PC-9 (cell line): ENCODE measurements around the gene SPPL2C. TPM values are rescaled to one million over a fixed set of nuclear protein-coding genes. Genes with fewer than 3 reads are reported as not detected.
A peak's percentile ranks its signal among the peaks of the same experiment; 100 is the strongest.

Experiments
- BruUV-seq: library from RNA; stranded (reverse); fragments of 400-500 nt; replicated peaks from 2 replicates; lab custom pipeline; 2021; lab: Mats Ljungman, UMichigan
- CTCF ChIA-PET: fragments of 300-600 bp; sonication (Branson Sonifier 250); formaldehyde crosslinking; loops from one replicate; lab custom pipeline; 2022; ENCODE audit warnings: antibody characterized with exemption; lab: Charles Lee
- POLR2A ChIA-PET: fragments of 300-600 bp; sonication (Branson Sonifier 250); formaldehyde crosslinking; loops from one replicate; lab custom pipeline; 2022; ENCODE audit warnings: antibody characterized with exemption; ENCODE audit not compliant: unreplicated experiment; lab: Charles Lee
- DNase-seq, 2 experiments: peaks; one replicate each; pipeline versions ENCODE4 v3.0.0 to v3.0.0-alpha.2; 2015 to 2022; ENCODE audit warnings: mixed read lengths in 1 of 2
- H2AFZ ChIP-seq: fragments of 200-600 bp; sonication (generic); 2 replicates; pipeline ENCODE4 v1.8.1; 2017; ENCODE audit warnings: antibody characterized with exemption
- H3F3A ChIP-seq: fragments of 200-600 bp; sonication (generic); 2 replicates; pipeline ENCODE4 v1.8.1; 2017; ENCODE audit warnings: antibody characterized with exemption, mild to moderate bottlenecking, low read depth; ENCODE audit not compliant: insufficient read depth
- H3K27ac ChIP-seq: fragments of 200-600 bp; sonication (generic); 2 replicates; pipeline ENCODE4 v1.6.1; 2016; ENCODE audit warnings: mixed run types
- H3K27me3 ChIP-seq: fragments of 200-600 bp; sonication (generic); 2 replicates; pipeline ENCODE4 v1.6.1; 2016; ENCODE audit warnings: low read depth, mixed run types; ENCODE audit not compliant: insufficient read depth
- H3K36me3 ChIP-seq: fragments of 200-600 bp; sonication (generic); 2 replicates; pipeline ENCODE4 v1.6.1; 2016; ENCODE audit warnings: low read depth, mixed run types
- H3K4me1 ChIP-seq: fragments of 200-600 bp; sonication (generic); replicated peaks from 2 replicates; pipeline ENCODE4 v1.6.1; 2016; ENCODE audit warnings: mixed run types; ENCODE audit not compliant: insufficient read depth
- H3K4me2 ChIP-seq: fragments of 200-600 bp; sonication (generic); 2 replicates; pipeline ENCODE4 v1.6.1; 2017; ENCODE audit warnings: mixed run types
- H3K4me3 ChIP-seq: fragments of 200-600 bp; sonication (generic); 2 replicates; pipeline ENCODE4 v1.6.1; 2016; ENCODE audit warnings: mixed run types
- H3K79me2 ChIP-seq: fragments of 200-600 bp; sonication (generic); 2 replicates; pipeline ENCODE4 v1.6.1; 2017; ENCODE audit warnings: low read depth, mixed run types
- H3K9me2 ChIP-seq: fragments of 200-600 bp; sonication (generic); 2 replicates; pipeline ENCODE4 v1.8.1; 2017; ENCODE audit warnings: mild to moderate bottlenecking; ENCODE audit not compliant: insufficient read depth
- H3K9me3 ChIP-seq: fragments of 200-600 bp; sonication (generic); 2 replicates; pipeline ENCODE4 v1.8.1; 2016; ENCODE audit warnings: low read depth; ENCODE audit not compliant: insufficient read depth
- H4K20me1 ChIP-seq: fragments of 200-600 bp; sonication (generic); 2 replicates; pipeline ENCODE4 v1.8.1; 2017; ENCODE audit not compliant: insufficient read depth
- EZH2 ChIP-seq: fragments of 200-600 bp; sonication (generic); IDR thresholded peaks from 2 replicates; pipeline ENCODE4 v1.8.0; 2017; ENCODE audit warnings: antibody characterized with exemption, low read depth
- intact Hi-C: fragments of 100-400 bp; cut with micrococcal nuclease; formaldehyde crosslinking; loops from one replicate; pipeline ENCODE4 v1.10.0; 2022; ENCODE audit not compliant: unreplicated experiment
- total RNA-seq: library from RNA; stranded (reverse); gene quantifications from 2 replicates; pipeline ENCODE4 v1.2.3, GENCODE V29; 2021
- TF ChIP-seq, protein P1 (sequence below): fragments of 200-600 bp; sonication (generic); conservative IDR thresholded peaks from 2 replicates; pipeline ENCODE4 v1.6.1; 2017; ENCODE audit warnings: mixed run types, antibody characterized with exemption, mild to moderate bottlenecking, moderate library complexity

Gene SPPL2C
- total RNA-seq, 1 experiment from 2014 or later = not detected

DNA sequence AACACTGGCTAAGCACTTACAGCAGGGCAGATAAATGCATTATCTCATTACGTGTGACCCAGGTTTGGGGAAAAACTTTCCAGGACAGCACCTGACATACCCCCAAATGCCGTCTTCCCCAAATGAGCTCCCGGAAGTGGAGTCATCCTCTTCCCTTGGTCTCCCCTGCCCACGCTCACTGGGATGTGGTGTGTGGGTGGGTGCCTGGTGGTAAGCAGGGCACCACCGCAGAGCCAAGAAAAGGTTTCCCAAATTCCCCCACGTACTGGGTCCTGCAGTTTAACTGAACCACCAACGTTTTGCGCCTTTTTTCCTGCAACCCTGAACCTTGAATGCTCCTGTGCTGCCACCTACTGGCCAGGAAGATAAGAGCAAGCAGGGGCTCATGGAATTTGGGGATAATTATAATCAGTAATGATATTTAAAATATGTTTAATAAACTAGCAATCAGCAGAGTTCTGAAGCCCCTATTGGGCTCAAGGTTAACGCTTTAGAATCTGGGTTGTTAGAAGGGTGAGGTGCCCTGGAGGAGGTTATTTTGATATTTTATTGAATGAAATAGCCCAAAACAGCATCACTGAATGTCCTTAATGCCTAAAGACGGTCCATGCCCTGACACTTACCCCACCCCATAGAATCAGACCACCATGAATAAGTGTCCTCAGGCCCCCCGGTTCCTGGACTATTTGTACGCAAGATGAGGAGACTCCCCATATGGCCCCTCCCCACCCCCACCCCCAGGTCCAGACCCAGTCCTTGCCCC is 8.0 kb downstream of the SPPL2C start:
- Histone ChIP-seq H4K20me1 (no peaks in the 10 kb centered on the region), H3K79me2 (no peaks in the 10 kb centered on the region), H3K9me2 (no peaks in the 10 kb centered on the region), H3K36me3 (no peaks in the 10 kb centered on the region), H3K4me2 (no peak overlapping the region), H3K27ac (no peak overlapping the region), H3K4me3 (no peak overlapping the region), H2AFZ (no peak overlapping the region), H3K27me3 (peaks cover 74% of the 10 kb centered on the region), H3K4me1 (no peaks in the 10 kb centered on the region), H3F3A (no peaks in the 10 kb centered on the region), H3K9me3 (no peaks in the 10 kb centered on the region)
- no peak for TF ChIP-seq EZH2
- TF ChIP-seq, protein P1, sequence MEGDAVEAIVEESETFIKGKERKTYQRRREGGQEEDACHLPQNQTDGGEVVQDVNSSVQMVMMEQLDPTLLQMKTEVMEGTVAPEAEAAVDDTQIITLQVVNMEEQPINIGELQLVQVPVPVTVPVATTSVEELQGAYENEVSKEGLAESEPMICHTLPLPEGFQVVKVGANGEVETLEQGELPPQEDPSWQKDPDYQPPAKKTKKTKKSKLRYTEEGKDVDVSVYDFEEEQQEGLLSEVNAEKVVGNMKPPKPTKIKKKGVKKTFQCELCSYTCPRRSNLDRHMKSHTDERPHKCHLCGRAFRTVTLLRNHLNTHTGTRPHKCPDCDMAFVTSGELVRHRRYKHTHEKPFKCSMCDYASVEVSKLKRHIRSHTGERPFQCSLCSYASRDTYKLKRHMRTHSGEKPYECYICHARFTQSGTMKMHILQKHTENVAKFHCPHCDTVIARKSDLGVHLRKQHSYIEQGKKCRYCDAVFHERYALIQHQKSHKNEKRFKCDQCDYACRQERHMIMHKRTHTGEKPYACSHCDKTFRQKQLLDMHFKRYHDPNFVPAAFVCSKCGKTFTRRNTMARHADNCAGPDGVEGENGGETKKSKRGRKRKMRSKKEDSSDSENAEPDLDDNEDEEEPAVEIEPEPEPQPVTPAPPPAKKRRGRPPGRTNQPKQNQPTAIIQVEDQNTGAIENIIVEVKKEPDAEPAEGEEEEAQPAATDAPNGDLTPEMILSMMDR = peak; percentile 99
- intact Hi-C loops = loop anchor here (1.0 to 2.0 kb wide), 2 partner anchors 212 to 633 kb away; no protein-coding TSS in a partner anchor
- BruUV-seq = no TSS peak
- CTCF ChIA-PET = interaction anchor here (0.6 to 1.2 kb wide), 3 partner anchors 94 to 1908 kb away, joined by 3 read pairs; no protein-coding TSS in a partner anchor
- DNase-seq = peak in 1 of 2 experiments; percentile 64
- POLR2A ChIA-PET = no interaction called here

DNA sequence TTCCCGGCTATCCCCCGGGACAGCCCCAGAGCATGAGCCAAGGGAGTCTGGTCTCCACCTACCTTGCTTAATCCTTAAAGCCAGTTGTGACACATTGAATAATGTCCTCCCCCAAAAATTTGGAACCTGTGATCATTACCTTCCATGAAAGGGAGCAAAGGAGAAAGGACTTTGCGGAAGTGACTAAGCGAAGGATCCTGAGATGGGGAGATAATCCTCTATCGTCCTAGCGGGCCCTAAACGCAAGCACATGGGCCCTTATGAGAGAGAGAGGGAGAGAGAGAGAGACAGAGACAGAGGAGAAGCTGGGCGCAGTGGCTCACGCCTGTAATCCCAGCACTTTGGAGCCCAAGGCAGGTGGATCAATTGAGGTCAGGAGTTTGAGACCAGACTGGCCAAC is 9.5 kb downstream of the SPPL2C start:
- Histone ChIP-seq H3K4me1 (no peaks in the 10 kb centered on the region), H3K9me3 (no peaks in the 10 kb centered on the region), H3K4me2 (no peak overlapping the region), H3K27ac (no peak overlapping the region), H2AFZ (no peak overlapping the region), H3K4me3 (no peak overlapping the region), H3K79me2 (no peaks in the 10 kb centered on the region), H4K20me1 (no peaks in the 10 kb centered on the region), H3F3A (no peaks in the 10 kb centered on the region), H3K36me3 (no peaks in the 10 kb centered on the region), H3K27me3 (peaks cover 71% of the 10 kb centered on the region), H3K9me2 (no peaks in the 10 kb centered on the region)
- TF ChIP-seq, protein P1 = no peak
- intact Hi-C loops = no loop called here
- POLR2A ChIA-PET = no interaction called here
- CTCF ChIA-PET = no interaction called here
- BruUV-seq = no TSS peak
- DNase-seq = no peak

DNA sequence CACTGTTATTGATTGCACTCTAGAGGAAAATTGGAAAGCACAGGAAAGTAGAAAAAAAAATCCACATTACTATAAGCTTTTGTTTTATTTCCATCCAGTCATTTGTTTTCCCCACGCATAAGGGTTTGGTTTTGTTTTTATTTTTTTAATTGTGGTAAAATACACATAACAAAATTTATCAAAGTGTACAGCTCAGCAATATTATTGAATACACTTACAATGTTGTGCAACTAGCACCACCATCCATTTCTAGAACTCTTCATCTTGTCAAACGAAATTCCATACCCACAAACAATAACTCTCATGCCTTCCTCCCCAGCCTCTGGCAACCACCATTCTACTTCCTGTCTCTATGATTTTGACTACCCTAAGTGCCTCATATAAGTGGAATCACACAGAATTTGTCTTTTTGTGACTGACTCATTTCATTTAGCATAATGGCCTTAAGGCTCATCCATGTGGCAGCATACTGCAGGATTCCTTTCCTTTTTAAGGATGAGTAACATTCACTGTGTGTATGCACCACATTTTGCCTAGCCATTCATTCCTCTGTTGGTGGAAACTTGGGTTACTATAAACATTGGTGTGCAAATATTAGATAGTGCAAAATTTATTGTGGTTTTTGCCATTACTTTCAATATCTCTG is 11.1 kb downstream of the SPPL2C start:
- Histone ChIP-seq H3K9me2 (no peaks in the 10 kb centered on the region), H3K27me3 (peaks cover 71% of the 10 kb centered on the region), H3K36me3 (no peaks in the 10 kb centered on the region), H3K9me3 (no peaks in the 10 kb centered on the region), H3K4me1 (no peaks in the 10 kb centered on the region), H4K20me1 (no peaks in the 10 kb centered on the region), H3K4me3 (no peak overlapping the region), H2AFZ (no peak overlapping the region), H3K4me2 (no peak overlapping the region), H3K79me2 (no peaks in the 10 kb centered on the region), H3F3A (no peaks in the 10 kb centered on the region), H3K27ac (no peak overlapping the region)
- intact Hi-C loops = no loop called here
- CTCF ChIA-PET = no interaction called here
- TF ChIP-seq, protein P1 = no peak
- TF ChIP-seq EZH2 = no peak
- POLR2A ChIA-PET = no interaction called here
- no peak for DNase-seq
- BruUV-seq = no TSS peak
